Esophagus muscularis mucosa (tissue), 4 donors: Measurements from ENCODE around the gene VSNL1. TPM values are rescaled to one million over a fixed set of nuclear protein-coding genes. Genes with fewer than 3 reads are reported as not detected.

Experiments used
- DNase-seq: peaks from one replicate; pipeline ENCODE4 v3.0.0-alpha.2; 2017; ENCODE audit errors: extremely low spot score
- H3K27ac ChIP-seq, 4 donors: fragments of 200-600 bp; sonication (generic); replicated peaks in 1 of 4; 1 replicate in 3 of 4; 2 replicates in 1 of 4; pipeline ENCODE4 v1.5.1; 2016 to 2019; ENCODE audit warnings: mild to moderate bottlenecking in 1 of 4
- H3K27me3 ChIP-seq, 4 donors: fragments of 200-600 bp; sonication (generic); one replicate each; pipeline versions ENCODE4 v1.5.1 to v1.6.0; 2016 to 2019
- H3K36me3 ChIP-seq, 4 donors: fragments of 200-600 bp; sonication (generic); one replicate each; pipeline ENCODE4 v1.5.1; 2016 to 2019
- H3K4me1 ChIP-seq, 4 donors: fragments of 200-600 bp; sonication (generic); one replicate each; pipeline ENCODE4 v1.5.1; 2016 to 2019
- H3K4me3 ChIP-seq, 4 donors: fragments of 200-600 bp; sonication (generic); 1 replicate in 2 of 4; 2 replicates in 2 of 4; pipeline ENCODE4 v1.5.1; 2016 to 2019; ENCODE audit warnings: mild to moderate bottlenecking in 4 of 4, moderate library complexity in 1 of 4
- H3K9me3 ChIP-seq, 4 donors: fragments of 200-600 bp; sonication (generic); 1 replicate in 3 of 4; 2 replicates in 1 of 4; pipeline ENCODE4 v1.5.1; 2016 to 2019
- EP300 ChIP-seq: sonication (generic); formaldehyde crosslinking; IDR thresholded peaks from one replicate; pipeline ENCODE4 v1.6.1; 2017; ENCODE audit warnings: antibody characterized with exemption
- POLR2A ChIP-seq: fragments of 450-650 bp; IDR thresholded peaks from one replicate; pipeline ENCODE4 v1.6.1; 2017; ENCODE audit warnings: antibody characterized with exemption, moderate library complexity, mild to moderate bottlenecking, low read depth
- POLR2AphosphoS5 ChIP-seq, 2 donors: sonication (generic); formaldehyde crosslinking; IDR thresholded peaks; one replicate each; pipeline ENCODE4 v1.6.1; 2017; ENCODE audit warnings: antibody characterized with exemption in 2 of 2
- WGBS: methylation state at CpG from one replicate; pipeline ENCODE4 v1.1.5; 2018; 5-methylcytosine and 5-hydroxymethylcytosine counted together
- intact Hi-C: fragments of 100-400 bp; cut with DNase I; formaldehyde crosslinking; loops from one replicate; pipeline ENCODE4 v1.15.1; 2023
- total RNA-seq, 4 donors: library from RNA; depleted of rRNA; stranded (reverse); fragments of >200 nt; gene quantifications; one replicate each; pipeline versions ENCODE4 v1.1.0 to v1.2.1, GENCODE V29; 2016
- TF ChIP-seq, protein P1 (sequence below), 3 experiments: fragments of 200-600 bp in 2 of 3; fragments of 450-650 bp in 1 of 3; sonication (generic) in 2 of 3; IDR thresholded peaks; one replicate each; pipeline ENCODE4 v1.5.1; 2017 to 2019; ENCODE audit warnings: antibody characterized with exemption in 3 of 3, mild to moderate bottlenecking in 2 of 3, moderate library complexity in 1 of 3

Gene VSNL1
- total RNA-seq, 4 donors from 2014 or later = 0.17 to 4.6 (median 2.1) TPM; not detected in 1

DNA sequence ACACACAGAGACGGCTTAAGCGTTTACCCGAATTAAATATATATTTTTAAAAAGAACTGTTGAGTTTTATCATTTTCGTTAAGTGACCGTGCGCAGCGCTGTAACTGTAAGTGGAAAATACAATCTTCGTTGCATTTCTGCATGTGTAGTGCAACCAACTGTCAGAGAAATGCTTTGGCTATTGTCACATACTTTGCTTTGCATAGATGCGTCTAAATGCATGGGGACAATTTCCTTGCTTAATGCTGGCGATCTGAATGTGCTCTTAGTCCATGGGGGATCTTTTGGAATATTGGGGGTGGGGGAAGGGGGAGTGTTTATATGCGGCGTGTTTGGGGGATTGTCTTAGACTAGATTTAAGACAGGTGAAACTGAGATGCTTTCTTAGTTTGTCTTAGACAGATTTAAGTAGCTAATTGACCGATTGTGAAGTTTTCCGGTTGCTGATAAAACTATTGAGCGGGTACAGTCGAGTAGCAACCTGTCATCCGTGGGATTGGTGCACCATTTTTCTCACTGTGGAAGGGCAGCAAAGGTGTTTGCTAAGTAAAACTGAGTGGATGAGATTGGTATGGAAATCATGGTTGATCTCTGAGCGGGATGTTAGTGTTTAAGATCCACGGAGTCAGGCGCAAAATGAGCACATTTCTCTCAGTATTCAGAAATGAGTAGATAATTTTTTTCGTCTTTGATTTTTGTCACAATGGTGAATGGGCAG, 476 bp downstream of the VSNL1 start:
- intact Hi-C loops = no loop called here

DNA sequence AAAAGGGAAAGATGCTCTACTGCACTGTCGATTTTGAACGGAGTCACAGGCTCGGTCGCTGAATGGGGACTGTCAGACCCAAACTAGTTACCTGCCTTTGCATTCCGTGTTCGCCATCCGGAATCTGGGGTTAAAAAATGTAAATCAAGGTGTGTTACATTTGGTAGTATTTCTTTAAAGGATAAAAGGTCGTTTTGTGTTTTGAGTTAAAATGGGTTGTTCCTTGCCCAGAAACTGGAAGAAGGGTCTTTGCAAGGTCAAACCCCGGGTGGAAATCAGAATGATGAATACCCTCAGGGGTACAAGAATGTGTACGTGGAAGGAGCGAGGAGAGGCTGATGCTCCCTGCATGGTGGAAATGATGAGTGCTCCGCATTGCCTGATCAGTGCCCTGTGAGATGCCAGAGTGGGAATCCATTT, 1.0 kb downstream of the VSNL1 start:
- WGBS = 11% methylated on average over 12 of the region's 12 CpGs
- Histone ChIP-seq H3K27me3 (peaks cover 0 to 3% (median 2%) of the 10 kb centered on the region in 4 donors), H3K27ac (no peak overlapping the region), H3K4me3 (peak overlapping the region; percentile 51 to 71 (median 62)), H3K9me3 (no peaks in the 10 kb centered on the region), H3K36me3 (no peaks in the 10 kb centered on the region), H3K4me1 (peaks cover 6 to 37% (median 31%) of the 10 kb centered on the region in 4 donors)
- TF ChIP-seq EP300 = no peak
- DNase-seq = no peak
- intact Hi-C loops = no loop called here

More for the DNA sequence above, 476 bp downstream of the VSNL1 start:
- WGBS = 4% methylated on average over 21 of the region's 21 CpGs
- Histone ChIP-seq H3K36me3 (no peaks in the 10 kb centered on the region), H3K4me1 (peaks cover 6 to 37% (median 31%) of the 10 kb centered on the region in 4 donors), H3K27ac (peak overlapping the region; percentile 72 to 85 (median 83)), H3K4me3 (peak overlapping the region; percentile 51 to 71 (median 62)), H3K9me3 (no peaks in the 10 kb centered on the region), H3K27me3 (peaks cover 0 to 3% (median 2%) of the 10 kb centered on the region in 4 donors)
- DNase-seq = no peak
- TF ChIP-seq POLR2A (no peak), EP300 (no peak), POLR2AphosphoS5 (IDR thresholded peaks at IDR 0.05) (no peak)
- TF ChIP-seq, protein P1, sequence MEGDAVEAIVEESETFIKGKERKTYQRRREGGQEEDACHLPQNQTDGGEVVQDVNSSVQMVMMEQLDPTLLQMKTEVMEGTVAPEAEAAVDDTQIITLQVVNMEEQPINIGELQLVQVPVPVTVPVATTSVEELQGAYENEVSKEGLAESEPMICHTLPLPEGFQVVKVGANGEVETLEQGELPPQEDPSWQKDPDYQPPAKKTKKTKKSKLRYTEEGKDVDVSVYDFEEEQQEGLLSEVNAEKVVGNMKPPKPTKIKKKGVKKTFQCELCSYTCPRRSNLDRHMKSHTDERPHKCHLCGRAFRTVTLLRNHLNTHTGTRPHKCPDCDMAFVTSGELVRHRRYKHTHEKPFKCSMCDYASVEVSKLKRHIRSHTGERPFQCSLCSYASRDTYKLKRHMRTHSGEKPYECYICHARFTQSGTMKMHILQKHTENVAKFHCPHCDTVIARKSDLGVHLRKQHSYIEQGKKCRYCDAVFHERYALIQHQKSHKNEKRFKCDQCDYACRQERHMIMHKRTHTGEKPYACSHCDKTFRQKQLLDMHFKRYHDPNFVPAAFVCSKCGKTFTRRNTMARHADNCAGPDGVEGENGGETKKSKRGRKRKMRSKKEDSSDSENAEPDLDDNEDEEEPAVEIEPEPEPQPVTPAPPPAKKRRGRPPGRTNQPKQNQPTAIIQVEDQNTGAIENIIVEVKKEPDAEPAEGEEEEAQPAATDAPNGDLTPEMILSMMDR (IDR thresholded peaks at IDR 0.05) = no peak

GRCh38 chr2:17542471-17542870, 2.0 kb downstream of the VSNL1 start:
- H3K27me3 ChIP-seq = peaks cover 0 to 3% (median 2%) of the 10 kb centered on the region in 4 donors
- peaks cover 6 to 37% (median 31%) of the 10 kb centered on the region in 4 donors for H3K4me1 ChIP-seq
- H3K36me3 ChIP-seq = no peaks in the 10 kb centered on the region
- WGBS = 93% methylated on average over 2 of the region's 2 CpGs
- no peak for TF ChIP-seq POLR2A
- no peak for TF ChIP-seq POLR2AphosphoS5 (IDR thresholded peaks at IDR 0.05)
- TF ChIP-seq, protein P1 (IDR thresholded peaks at IDR 0.05) = no peak
- TF ChIP-seq EP300 = no peak
- intact Hi-C loops = no loop called here
- no peaks in the 10 kb centered on the region for H3K9me3 ChIP-seq
- no peak for DNase-seq
- H3K4me3 ChIP-seq = no peak overlapping the region
- H3K27ac ChIP-seq = no peak overlapping the region

- H3K27me3 ChIP-seq = peaks cover 0 to 3% (median 2%) of the 10 kb centered on the region in 4 donors
- no peak overlapping the region for H3K4me3 ChIP-seq
- intact Hi-C loops = no loop called here
- H3K4me1 ChIP-seq = peaks cover 6 to 32% (median 28%) of the 10 kb centered on the region in 4 donors
- H3K36me3 ChIP-seq = no peaks in the 10 kb centered on the region
- H3K9me3 ChIP-seq = no peaks in the 10 kb centered on the region
- no peak for DNase-seq
- 74% methylated on average over 6 of the region's 6 CpGs for WGBS
- no peak overlapping the region for H3K27ac ChIP-seq
- TF ChIP-seq POLR2A (no peak), POLR2AphosphoS5 (IDR thresholded peaks at IDR 0.05) (no peak), EP300 (no peak)
- TF ChIP-seq, protein P1 (IDR thresholded peaks at IDR 0.05) = no peak
These were observed 2.7 kb downstream of the VSNL1 start for GRCh38 chr2:17543131-17543660.

GRCh38 chr2:17543848-17544247, 3.4 kb downstream of the VSNL1 start:
- Histone ChIP-seq H3K4me3 (no peak overlapping the region), H3K27ac (no peak overlapping the region), H3K27me3 (peaks cover 0 to 3% (median under 1%) of the 10 kb centered on the region in 4 donors), H3K4me1 (peaks cover 6 to 30% (median 26%) of the 10 kb centered on the region in 4 donors), H3K9me3 (no peaks in the 10 kb centered on the region), H3K36me3 (no peaks in the 10 kb centered on the region)
- DNase-seq = no peak
- intact Hi-C loops = no loop called here
- TF ChIP-seq POLR2A = no peak
- no peak for TF ChIP-seq EP300
- no peak for TF ChIP-seq POLR2AphosphoS5 (IDR thresholded peaks at IDR 0.05)
- TF ChIP-seq, protein P1 (IDR thresholded peaks at IDR 0.05) = no peak
